Brain pericyte (primary cell): Measurements from ENCODE around the gene SPEM3.

Experiments
- DNase-seq: peaks from one replicate; pipeline ENCODE4 v3.0.0-alpha.2; 2012; ENCODE audit warnings: low read depth, low spot score

The SPEM3 gene

GRCh38 chr17:7403977-7404736 is 24.5 kb upstream of the SPEM3 start, which contains the start of gene TMEM256:
TSS of gene TMEM256 (minus strand) at chr17:7404097. CDS start at chr17:7404084, 13 bp downstream.
- peak; percentile 98 for DNase-seq

GRCh38 chr17:7404737-7405349 is 23.8 kb upstream of the SPEM3 start:
- no peak for DNase-seq

- DNase-seq: no peak
These were observed 23.1 kb upstream of the SPEM3 start for GRCh38 chr17:7405350-7406234.

- no peak for DNase-seq
These were observed 22.3 kb upstream of the SPEM3 start for GRCh38 chr17:7406235-7406825.

GRCh38 chr17:7407082-7407481 is 21.6 kb upstream of the SPEM3 start:
- no peak for DNase-seq

GRCh38 chr17:7407485-7408251 is 21.0 kb upstream of the SPEM3 start, which contains the start of gene NLGN2:
TSS of gene NLGN2 (plus strand) at chr17:7407845. CDS start at chr17:7408256, 411 bp downstream.
- DNase-seq: no peak

- DNase-seq: no peak
These were observed 20.4 kb upstream of the SPEM3 start for GRCh38 chr17:7408252-7408727.

- no peak for DNase-seq
These were observed 19.8 kb upstream of the SPEM3 start for GRCh38 chr17:7408863-7409262.

GRCh38 chr17:7409716-7410115 is 18.9 kb upstream of the SPEM3 start:
- DNase-seq: no peak

GRCh38 chr17:7410634-7411426 is 17.8 kb upstream of the SPEM3 start:
- no peak for DNase-seq

- no peak for DNase-seq
These were observed 17.3 kb upstream of the SPEM3 start for GRCh38 chr17:7411427-7411750.

- no peak for DNase-seq
These were observed 15.2 kb upstream of the SPEM3 start for GRCh38 chr17:7413346-7413985.

GRCh38 chr17:7414837-7415236 is 13.8 kb upstream of the SPEM3 start:
- no peak for DNase-seq

- DNase-seq: no peak
These were observed 12.9 kb upstream of the SPEM3 start for GRCh38 chr17:7415784-7416183.

- no peak for DNase-seq
These were observed 12.3 kb upstream of the SPEM3 start for GRCh38 chr17:7416323-7416722.

GRCh38 chr17:7417056-7417655 is 11.5 kb upstream of the SPEM3 start:
- DNase-seq: no peak

GRCh38 chr17:7418472-7419152 is 10.0 kb upstream of the SPEM3 start:
- no peak for DNase-seq

- no peak for DNase-seq
These were observed 8.6 kb upstream of the SPEM3 start, which contains the start of gene SPEM1 for GRCh38 chr17:7419819-7420610. TSS of gene SPEM1 (plus strand) at chr17:7420324. CDS start at chr17:7420385, 61 bp downstream.
